ENCODE results near the gene UQCRFS1.

DNA sequence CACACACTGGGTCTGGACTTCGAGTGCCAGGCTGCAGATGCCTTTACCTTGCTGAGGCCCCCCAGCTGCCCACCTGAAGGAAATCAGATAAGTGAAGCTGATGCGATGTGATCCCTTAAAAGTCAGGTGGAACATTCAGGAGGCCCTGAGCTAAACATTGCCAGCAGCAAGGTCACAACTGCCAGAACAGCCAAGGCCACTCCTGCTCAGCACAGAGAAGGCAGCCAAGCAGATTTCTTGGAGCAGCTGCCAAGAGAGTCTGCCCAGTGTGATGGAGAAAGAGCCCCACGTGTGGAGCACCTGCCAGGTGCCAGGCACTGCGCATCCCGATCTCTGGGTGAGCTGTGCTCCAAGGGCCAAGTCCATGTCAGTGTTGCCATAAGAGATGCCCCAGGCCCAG, 20.6 kb upstream of the UQCRFS1 start:
- TF ChIP-seq, protein P1, sequence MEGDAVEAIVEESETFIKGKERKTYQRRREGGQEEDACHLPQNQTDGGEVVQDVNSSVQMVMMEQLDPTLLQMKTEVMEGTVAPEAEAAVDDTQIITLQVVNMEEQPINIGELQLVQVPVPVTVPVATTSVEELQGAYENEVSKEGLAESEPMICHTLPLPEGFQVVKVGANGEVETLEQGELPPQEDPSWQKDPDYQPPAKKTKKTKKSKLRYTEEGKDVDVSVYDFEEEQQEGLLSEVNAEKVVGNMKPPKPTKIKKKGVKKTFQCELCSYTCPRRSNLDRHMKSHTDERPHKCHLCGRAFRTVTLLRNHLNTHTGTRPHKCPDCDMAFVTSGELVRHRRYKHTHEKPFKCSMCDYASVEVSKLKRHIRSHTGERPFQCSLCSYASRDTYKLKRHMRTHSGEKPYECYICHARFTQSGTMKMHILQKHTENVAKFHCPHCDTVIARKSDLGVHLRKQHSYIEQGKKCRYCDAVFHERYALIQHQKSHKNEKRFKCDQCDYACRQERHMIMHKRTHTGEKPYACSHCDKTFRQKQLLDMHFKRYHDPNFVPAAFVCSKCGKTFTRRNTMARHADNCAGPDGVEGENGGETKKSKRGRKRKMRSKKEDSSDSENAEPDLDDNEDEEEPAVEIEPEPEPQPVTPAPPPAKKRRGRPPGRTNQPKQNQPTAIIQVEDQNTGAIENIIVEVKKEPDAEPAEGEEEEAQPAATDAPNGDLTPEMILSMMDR (optimal IDR thresholded peaks at IDR 0.05 in 1 of 3, IDR thresholded peaks at IDR 0.05 in 1 of 3, conservative IDR thresholded peaks at IDR 0.05 in 1 of 3; ENCODE audit: extremely low read depth in 1 of 3, insufficient read depth in 2 of 3, low read length in 3 of 3): no peak
- no peak for TF ChIP-seq EZH2 (IDR thresholded peaks at IDR 0.05; ENCODE audit: low read length)
